Measurements from ENCODE around the gene CD276.

The CD276 gene

DNA sequence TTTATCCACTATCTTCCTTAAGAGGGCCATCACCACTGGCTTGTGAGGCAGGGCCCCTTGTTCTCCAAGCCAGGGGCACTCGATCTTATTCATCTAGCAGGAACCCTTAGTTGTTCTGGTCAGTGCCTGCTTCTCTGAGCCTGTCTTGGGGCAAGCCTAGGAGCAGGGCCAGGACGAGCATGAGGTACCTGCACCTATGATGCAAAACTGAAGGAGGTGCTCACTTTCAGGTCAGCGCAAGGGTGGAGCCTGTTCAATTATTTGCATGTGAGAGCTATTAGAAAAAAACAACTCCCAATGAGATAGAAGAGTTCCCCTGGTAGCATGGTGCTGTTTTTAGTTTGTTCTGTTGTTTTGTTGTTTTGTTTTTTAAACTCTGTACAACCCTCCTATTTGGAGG is 5.0 kb upstream of the CD276 start:
- no peak overlapping the region for H3K4me3 ChIP-seq (ENCODE audit: control insufficient read depth, low read depth, low read length)
- no peak for DNase-seq (ENCODE audit: low read depth)
- TF ChIP-seq, protein P1, sequence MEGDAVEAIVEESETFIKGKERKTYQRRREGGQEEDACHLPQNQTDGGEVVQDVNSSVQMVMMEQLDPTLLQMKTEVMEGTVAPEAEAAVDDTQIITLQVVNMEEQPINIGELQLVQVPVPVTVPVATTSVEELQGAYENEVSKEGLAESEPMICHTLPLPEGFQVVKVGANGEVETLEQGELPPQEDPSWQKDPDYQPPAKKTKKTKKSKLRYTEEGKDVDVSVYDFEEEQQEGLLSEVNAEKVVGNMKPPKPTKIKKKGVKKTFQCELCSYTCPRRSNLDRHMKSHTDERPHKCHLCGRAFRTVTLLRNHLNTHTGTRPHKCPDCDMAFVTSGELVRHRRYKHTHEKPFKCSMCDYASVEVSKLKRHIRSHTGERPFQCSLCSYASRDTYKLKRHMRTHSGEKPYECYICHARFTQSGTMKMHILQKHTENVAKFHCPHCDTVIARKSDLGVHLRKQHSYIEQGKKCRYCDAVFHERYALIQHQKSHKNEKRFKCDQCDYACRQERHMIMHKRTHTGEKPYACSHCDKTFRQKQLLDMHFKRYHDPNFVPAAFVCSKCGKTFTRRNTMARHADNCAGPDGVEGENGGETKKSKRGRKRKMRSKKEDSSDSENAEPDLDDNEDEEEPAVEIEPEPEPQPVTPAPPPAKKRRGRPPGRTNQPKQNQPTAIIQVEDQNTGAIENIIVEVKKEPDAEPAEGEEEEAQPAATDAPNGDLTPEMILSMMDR (conservative IDR thresholded peaks at IDR 0.05; ENCODE audit: control insufficient read depth, insufficient read depth, low read depth, low read length) = no peak

DNA sequence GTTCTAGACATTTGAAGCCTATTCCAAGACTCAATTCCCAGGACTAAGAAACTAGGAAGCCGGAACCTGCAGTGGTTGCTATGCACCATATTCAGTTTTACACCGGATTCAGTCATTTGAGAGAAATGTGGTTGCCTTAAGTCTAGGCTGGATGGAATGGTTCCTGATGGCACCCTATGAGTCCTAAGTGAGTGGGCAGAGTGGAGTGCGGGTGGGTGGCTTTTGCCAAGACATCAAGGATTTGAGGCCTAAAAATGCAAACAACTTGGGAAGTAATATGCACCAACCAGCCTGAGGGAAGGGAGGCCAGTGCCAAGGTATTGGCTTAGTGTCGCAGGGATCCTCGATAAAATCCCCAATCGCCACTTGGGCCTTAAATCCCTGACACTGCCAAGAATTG is 4.2 kb upstream of the CD276 start:
- TF ChIP-seq, protein P1 (conservative IDR thresholded peaks at IDR 0.05; ENCODE audit: control insufficient read depth, insufficient read depth, low read depth, low read length) = no peak

DNA sequence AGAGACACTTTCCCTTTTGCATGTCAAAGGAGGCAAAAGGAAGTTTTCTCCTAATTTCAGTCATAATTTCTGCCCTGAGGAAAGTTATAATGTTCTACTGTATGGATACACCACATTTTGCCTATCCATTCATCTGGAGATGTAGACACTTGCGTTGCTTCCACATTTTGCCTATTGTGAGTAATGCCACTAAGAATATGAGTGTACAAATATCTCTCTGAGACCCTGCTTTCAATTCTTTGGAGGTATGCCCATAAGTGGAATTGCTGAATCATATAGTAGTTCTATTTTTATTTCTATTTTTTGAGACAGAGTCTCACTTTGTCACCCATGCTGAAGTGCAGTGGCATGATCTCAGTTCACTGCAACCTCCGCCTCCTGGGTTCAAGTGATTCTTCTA is 3.6 kb upstream of the CD276 start:
- DNase-seq (ENCODE audit: low read depth) = no peak
- TF ChIP-seq, protein P1 (conservative IDR thresholded peaks at IDR 0.05; ENCODE audit: control insufficient read depth, insufficient read depth, low read depth, low read length) = no peak
- H3K4me3 ChIP-seq (ENCODE audit: control insufficient read depth, low read depth, low read length) = no peak overlapping the region

More for the DNA sequence above, 4.2 kb upstream of the CD276 start:
- no peak overlapping the region for H3K4me3 ChIP-seq (ENCODE audit: control insufficient read depth, low read depth, low read length)
- no peak for DNase-seq (ENCODE audit: low read depth)

- TF ChIP-seq, protein P1 (conservative IDR thresholded peaks at IDR 0.05; ENCODE audit: control insufficient read depth, insufficient read depth, low read depth, low read length) = no peak
- DNase-seq (ENCODE audit: low read depth) = no peak
- H3K4me3 ChIP-seq (ENCODE audit: control insufficient read depth, low read depth, low read length) = no peak overlapping the region
These were observed 3.1 kb upstream of the CD276 start for GRCh38 chr15:73681063-73681462.

DNA sequence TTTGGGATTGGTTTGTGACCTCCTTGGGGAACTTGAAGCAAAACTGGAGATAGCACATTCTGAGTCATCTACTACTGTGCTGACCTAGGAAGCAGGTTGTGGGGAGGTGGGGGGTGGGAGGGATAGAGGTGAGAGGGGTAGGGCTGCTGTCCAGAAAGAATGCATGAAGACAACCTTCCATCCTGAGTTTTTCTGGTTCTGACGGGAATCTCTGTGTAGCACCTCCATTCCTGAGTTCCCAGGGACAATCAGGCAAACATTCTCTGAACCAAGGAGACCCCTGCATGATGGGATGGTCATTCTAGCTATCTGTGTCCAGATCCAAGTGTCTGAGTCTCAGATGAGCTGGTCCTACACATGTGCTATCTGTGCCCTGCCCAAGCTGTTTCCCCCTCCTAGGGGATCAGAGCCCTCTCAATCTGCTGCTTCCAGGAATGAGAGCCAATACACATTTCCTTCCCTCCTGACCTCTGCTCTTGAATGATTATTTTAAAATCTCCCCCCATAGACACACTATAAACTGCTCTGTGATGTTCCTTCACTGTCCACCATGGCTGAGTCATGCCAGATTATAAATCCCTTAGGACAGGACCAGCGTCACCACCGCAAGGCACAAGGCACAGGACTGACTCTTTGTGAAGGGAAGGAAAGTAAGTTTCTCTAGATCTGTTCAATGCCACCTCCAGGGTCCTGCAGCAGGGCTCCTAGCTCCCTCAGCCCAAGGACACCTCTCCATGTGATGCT is 2.2 kb upstream of the CD276 start:
- TF ChIP-seq, protein P1 (conservative IDR thresholded peaks at IDR 0.05; ENCODE audit: control insufficient read depth, insufficient read depth, low read depth, low read length) = no peak
- H3K4me3 ChIP-seq (ENCODE audit: control insufficient read depth, low read depth, low read length) = no peak overlapping the region
- DNase-seq (ENCODE audit: low read depth) = peak; percentile 42

DNA sequence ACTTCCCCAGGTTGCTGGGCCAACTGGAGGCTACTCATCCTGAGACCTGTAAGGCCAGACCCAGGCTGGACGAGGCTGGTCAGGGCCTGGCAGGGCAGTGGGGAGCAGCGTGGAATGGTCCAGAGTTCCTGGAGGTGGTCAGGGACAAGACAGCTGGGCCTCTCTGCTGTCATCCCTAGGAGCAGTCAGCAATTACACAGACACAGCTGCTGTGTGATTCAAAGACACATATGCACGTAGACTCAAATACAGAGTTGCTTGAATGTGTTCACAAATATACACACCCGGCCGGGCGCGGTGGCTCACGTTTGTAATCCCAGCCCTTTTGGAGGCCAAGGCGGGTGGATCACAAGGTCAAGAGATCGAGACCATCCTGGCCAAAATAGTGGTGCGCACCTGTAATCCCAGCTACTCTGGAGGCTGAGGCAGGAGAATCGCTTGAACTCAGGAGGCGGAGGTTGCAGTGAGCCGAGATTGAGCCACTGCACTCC is 1.5 kb upstream of the CD276 start:
- TF ChIP-seq, protein P1 (conservative IDR thresholded peaks at IDR 0.05; ENCODE audit: control insufficient read depth, insufficient read depth, low read depth, low read length) = no peak
- no peak overlapping the region for H3K4me3 ChIP-seq (ENCODE audit: control insufficient read depth, low read depth, low read length)
- DNase-seq (ENCODE audit: low read depth) = no peak
